Effector memory CD4-positive, alpha-beta T cell (primary cell): Measurements from ENCODE around the gene RARB.

ENCODE experiments used
- DNase-seq, 3 donors: peaks; one replicate each; pipeline ENCODE4 v3.0.0-alpha.2; 2020
- H3K27ac ChIP-seq: 2 replicates; pipeline ENCODE4 v1.7.0; 2013; ENCODE audit warnings: mild to moderate bottlenecking, low read length, moderate library complexity; ENCODE audit not compliant: insufficient read depth, poor library complexity, severe bottlenecking
- H3K27me3 ChIP-seq: replicated peaks from 2 replicates; pipeline ENCODE4 v1.7.0; 2013; ENCODE audit warnings: mild to moderate bottlenecking, low read length; ENCODE audit not compliant: insufficient read depth, control insufficient read depth, poor library complexity, severe bottlenecking
- H3K36me3 ChIP-seq: 2 replicates; pipeline ENCODE4 v1.7.0; 2013; ENCODE audit warnings: mild to moderate bottlenecking, low read length, moderate library complexity; ENCODE audit not compliant: control insufficient read depth, insufficient read depth
- H3K4me1 ChIP-seq: 2 replicates; pipeline ENCODE4 v1.7.0; 2013; ENCODE audit warnings: low read length, mild to moderate bottlenecking; ENCODE audit not compliant: control insufficient read depth, insufficient read depth, poor library complexity, severe bottlenecking
- H3K4me3 ChIP-seq: 2 replicates; pipeline ENCODE4 v1.7.0; 2013; ENCODE audit warnings: low read length, low read depth, mild to moderate bottlenecking; ENCODE audit not compliant: insufficient read depth, poor library complexity, severe bottlenecking
- H3K9me3 ChIP-seq: 2 replicates; pipeline ENCODE4 v1.7.0; 2013; ENCODE audit warnings: mild to moderate bottlenecking, low read length, moderate library complexity; ENCODE audit not compliant: control insufficient read depth

RARB gene

DNA sequence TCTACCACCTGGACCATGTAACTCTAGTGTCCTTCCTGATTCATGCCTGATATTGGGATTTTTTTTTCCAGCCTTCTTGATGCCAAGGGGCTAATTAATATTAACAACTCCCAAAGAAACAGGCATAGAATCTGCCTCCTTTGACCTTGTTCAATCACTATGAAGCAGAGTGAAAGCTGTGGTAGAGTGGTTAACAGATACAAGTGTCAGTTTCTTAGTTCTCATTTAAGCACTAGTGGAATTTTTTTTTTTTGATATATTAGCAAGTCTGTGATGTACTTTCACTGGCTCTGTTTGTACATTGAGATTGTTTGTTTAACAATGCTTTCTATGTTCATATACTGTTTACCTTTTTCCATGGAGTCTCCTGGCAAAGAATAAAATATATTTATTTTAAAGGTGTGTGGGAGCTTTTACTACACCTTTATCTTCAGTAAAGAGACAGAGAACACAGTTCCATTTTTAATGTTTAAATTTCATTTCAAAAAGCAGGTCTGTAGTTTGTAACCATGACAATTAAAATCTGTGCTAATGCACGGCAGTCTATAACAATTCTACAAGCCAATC lies 169.6 kb downstream of the RARB start:
- Histone ChIP-seq H3K4me3 (no peak overlapping the region), H3K36me3 (peaks cover 32% of the 10 kb centered on the region), H3K9me3 (no peaks in the 10 kb centered on the region)

DNA sequence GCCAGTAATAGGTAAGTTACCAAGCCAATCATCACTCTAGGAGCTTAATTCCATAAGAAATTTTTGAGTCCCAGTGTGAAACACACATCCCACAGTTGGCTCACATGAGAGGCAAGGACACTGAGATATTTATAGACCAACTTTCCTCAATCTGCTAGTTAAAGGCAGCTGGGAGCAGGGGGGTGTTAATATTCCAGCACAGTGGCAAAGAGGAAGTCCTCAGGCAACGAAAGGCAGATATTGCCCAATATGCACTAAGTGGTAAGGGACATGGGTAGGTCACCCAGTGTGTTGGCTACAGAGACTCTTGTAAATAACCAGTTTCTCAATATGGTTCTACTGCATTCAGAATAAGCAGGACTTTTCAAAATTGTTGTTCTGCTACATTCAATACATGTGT lies 175.6 kb downstream of the RARB start:
- H3K36me3 ChIP-seq = peaks cover 56% of the 10 kb centered on the region
- no peak for DNase-seq
- no peaks in the 10 kb centered on the region for H3K27me3 ChIP-seq
- H3K4me1 ChIP-seq = no peaks in the 10 kb centered on the region
- H3K27ac ChIP-seq = no peak overlapping the region
- H3K9me3 ChIP-seq = no peaks in the 10 kb centered on the region
- H3K4me3 ChIP-seq = no peak overlapping the region

More for the DNA sequence above, 169.6 kb downstream of the RARB start:
- no peaks in the 10 kb centered on the region for H3K27me3 ChIP-seq
- no peak for DNase-seq
- H3K27ac ChIP-seq = no peak overlapping the region
- H3K4me1 ChIP-seq = no peaks in the 10 kb centered on the region

DNA sequence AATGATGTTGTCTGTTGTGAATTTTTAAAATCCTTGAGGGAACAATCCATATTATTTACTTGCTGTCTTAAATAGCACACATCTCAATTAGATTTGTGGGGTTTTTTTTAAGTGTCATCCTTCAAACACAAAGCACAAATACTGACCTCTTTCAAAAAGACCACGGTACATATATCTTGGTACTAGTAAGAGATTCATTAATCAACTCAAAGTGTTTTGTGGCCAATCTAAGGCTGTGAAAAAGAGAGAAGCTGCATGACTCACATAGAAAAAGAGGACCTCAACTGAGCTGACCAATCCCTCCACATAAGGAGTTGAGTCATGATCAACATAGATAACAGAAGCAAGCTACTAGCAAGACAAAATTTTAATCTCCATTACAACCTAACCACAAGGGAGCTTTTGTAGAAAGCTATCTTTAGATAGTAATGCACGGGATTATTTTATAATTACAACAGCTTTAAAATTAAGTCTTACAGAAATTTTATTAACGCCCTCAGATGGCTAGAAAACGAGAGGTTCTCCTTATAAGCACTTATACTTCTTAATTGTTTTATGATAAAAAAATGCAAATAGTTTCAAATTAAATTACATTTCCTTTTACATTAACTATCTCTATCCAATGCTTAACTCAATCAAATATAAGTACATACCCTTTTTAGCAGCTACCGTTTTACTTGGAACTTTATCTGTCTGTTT lies 176.2 kb downstream of the RARB start:
- H3K4me1 ChIP-seq = no peaks in the 10 kb centered on the region
- no peak overlapping the region for H3K27ac ChIP-seq
- no peaks in the 10 kb centered on the region for H3K27me3 ChIP-seq
- H3K9me3 ChIP-seq = no peaks in the 10 kb centered on the region
- H3K36me3 ChIP-seq = peaks cover 56% of the 10 kb centered on the region
- no peak overlapping the region for H3K4me3 ChIP-seq
- no peak for DNase-seq

DNA sequence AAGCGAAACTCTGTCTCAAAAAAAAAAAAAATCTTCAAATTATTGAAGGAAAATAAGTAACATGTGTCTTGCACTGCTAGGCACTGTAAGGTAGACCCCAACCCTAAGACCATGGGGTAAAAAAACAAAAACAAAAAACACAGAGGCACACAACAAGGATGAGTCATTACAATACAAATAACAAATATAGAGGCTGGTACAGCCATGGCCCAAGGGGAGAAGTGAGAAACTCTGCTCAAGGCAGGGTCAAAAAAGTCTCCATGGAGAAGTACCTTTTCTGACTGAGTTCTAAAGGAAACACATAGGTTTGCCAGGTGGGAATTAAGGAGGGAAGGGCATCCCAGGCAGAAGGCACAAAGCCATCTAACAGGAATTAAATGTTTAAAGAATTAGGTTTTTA lies 182.1 kb downstream of the RARB start:
- no peak overlapping the region for H3K27ac ChIP-seq
- no peaks in the 10 kb centered on the region for H3K4me1 ChIP-seq
- peaks cover 66% of the 10 kb centered on the region for H3K36me3 ChIP-seq
- H3K27me3 ChIP-seq = no peaks in the 10 kb centered on the region
- DNase-seq = no peak
- no peak overlapping the region for H3K4me3 ChIP-seq
- H3K9me3 ChIP-seq = no peaks in the 10 kb centered on the region

DNA sequence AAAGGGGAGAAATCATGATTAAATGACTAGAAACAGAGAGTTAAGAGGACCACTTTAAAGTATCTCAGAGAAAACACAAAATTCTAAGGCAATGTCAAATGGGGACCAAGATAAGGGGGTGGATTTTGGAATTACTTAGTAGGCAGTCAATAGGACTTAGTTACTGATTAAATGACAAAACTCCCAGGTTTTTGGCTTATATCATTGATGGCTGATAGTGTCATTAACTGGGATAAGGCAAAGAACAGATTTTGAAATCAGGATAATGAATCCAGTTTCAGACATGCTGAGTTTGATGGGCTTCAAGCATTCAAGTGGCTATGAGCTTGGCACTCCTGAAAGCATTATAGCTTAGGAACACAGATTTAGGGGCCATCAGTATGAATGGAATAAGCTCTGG lies 182.7 kb downstream of the RARB start:
- Histone ChIP-seq H3K27ac (no peak overlapping the region), H3K4me1 (no peaks in the 10 kb centered on the region), H3K36me3 (peaks cover 67% of the 10 kb centered on the region)

DNA sequence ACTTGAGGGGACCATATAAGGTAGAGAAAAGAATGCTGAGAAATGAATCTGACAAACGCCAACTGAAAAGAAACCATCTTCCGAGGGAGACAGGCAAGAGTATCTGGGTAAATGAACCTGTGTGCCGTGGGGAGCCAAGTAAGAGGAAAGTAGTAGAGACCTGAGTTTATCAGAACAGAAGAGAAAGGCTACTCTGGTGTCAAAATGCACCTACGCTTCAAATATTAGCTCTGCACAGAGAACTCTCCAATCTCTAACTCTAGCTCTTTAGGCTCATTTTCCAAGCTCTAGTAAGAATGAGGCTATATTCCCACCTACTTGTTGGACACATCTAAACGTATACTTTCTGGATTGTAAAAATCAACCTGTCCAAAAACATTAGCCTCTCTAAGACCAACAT lies 183.1 kb downstream of the RARB start:
- H3K36me3 ChIP-seq = peaks cover 65% of the 10 kb centered on the region

More for the DNA sequence above, 182.7 kb downstream of the RARB start:
- Histone ChIP-seq H3K27me3 (no peaks in the 10 kb centered on the region), H3K4me3 (no peak overlapping the region), H3K9me3 (no peaks in the 10 kb centered on the region)
- no peak for DNase-seq

DNA sequence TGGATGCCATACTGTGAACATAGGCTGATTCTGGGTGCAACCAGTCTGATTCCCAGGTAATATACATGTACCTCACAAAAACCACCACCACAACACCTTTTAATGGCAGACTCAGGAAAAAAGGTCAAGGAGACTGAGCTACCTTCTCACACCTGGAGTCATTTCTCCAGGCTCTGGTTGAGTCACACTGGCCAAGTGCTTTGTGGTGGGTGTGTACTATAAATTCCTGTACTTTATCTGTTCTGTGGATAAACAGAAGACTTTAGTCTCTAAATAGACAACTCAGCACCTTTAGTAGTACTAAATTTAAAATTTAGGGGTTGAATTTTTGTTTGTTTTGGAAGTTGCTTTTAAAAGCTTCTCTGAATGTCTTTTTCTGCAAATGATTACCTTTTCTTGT lies 190.0 kb downstream of the RARB start:
- peaks cover 28% of the 10 kb centered on the region for H3K36me3 ChIP-seq
- no peak for DNase-seq
- no peak overlapping the region for H3K27ac ChIP-seq
- no peak overlapping the region for H3K4me3 ChIP-seq
- H3K27me3 ChIP-seq = no peaks in the 10 kb centered on the region
- no peaks in the 10 kb centered on the region for H3K9me3 ChIP-seq
- H3K4me1 ChIP-seq = no peaks in the 10 kb centered on the region

More for the DNA sequence above, 183.1 kb downstream of the RARB start:
- H3K9me3 ChIP-seq = no peaks in the 10 kb centered on the region
- no peaks in the 10 kb centered on the region for H3K4me1 ChIP-seq
- no peaks in the 10 kb centered on the region for H3K27me3 ChIP-seq
- H3K27ac ChIP-seq = no peak overlapping the region
- H3K4me3 ChIP-seq = no peak overlapping the region
- no peak for DNase-seq

DNA sequence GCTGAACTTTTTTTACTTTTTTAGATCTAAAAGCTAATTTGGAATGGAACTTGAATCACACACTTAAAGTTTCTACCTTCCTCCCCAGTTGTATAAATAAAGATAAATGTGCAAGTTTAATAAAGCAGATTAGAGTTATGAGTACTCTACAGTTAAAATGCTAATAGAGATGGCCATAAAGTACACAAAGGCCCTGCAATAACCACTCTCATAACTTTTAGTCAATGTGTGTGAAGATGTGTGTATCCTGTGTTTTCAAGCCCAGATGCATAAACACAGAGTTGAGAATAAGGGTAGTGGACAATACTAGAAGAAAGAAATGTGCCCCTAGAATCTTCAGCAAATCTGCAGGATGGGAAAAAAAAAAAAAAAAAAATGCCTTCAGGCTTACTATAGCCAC lies 191.3 kb downstream of the RARB start:
- no peaks in the 10 kb centered on the region for H3K27me3 ChIP-seq
- no peak for DNase-seq
- no peak overlapping the region for H3K27ac ChIP-seq
- no peaks in the 10 kb centered on the region for H3K4me1 ChIP-seq
- H3K9me3 ChIP-seq = no peaks in the 10 kb centered on the region
- peaks cover 42% of the 10 kb centered on the region for H3K36me3 ChIP-seq
- no peak overlapping the region for H3K4me3 ChIP-seq

DNA sequence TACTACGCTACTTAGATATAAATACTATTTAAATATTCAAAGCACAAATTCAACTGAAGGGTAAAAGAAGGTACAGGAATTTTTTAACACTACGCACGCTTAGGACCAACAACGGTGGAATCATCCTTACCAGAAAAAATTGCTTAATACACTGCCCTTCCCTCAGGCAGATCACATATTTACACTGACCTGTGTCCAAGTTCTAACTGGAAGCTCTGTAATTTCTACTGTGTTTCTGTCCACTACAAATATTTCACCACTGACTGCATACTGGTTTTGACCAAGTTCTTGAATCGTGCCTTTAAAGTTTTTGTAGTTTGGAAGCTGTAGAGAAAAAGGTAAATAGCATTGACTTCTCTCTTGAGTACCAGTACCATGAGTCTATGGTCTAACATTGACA lies 192.4 kb downstream of the RARB start:
- DNase-seq = no peak
- H3K9me3 ChIP-seq = no peaks in the 10 kb centered on the region
- no peak overlapping the region for H3K27ac ChIP-seq
- no peaks in the 10 kb centered on the region for H3K4me1 ChIP-seq
- no peaks in the 10 kb centered on the region for H3K27me3 ChIP-seq
- no peak overlapping the region for H3K4me3 ChIP-seq
- H3K36me3 ChIP-seq = peaks cover 49% of the 10 kb centered on the region

DNA sequence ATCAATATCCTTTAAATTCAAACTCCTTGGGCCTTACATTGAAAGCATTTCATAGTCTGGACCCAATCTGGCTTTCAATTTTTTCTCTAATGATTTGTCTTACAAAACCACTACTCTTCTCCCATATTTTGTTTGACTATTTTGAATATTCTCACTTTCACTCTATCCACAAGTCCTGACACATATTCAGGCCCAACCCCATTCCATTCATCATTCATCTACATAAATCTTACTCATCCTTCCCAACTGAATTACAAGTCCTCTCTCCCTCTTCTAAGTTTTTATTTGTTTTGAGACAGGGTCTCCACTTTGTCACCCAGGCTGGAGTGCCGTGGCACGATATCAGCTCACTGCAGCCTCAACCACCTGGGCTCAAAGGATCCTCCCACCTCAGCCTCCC lies 193.0 kb downstream of the RARB start:
- Histone ChIP-seq H3K36me3 (peaks cover 53% of the 10 kb centered on the region), H3K9me3 (no peaks in the 10 kb centered on the region), H3K27ac (no peak overlapping the region), H3K4me3 (no peak overlapping the region), H3K4me1 (no peaks in the 10 kb centered on the region), H3K27me3 (no peaks in the 10 kb centered on the region)
- no peak for DNase-seq
